Activated CD4-positive, alpha-beta T cell treated with anti-CD3 and anti-CD28 coated beads, Interleukin-2, amount 10 ng/mL, durations not matched to agents 24 days and 14 days (primary cell): ENCODE data around the gene PTGDR2. TPM values are rescaled to one million over a fixed set of nuclear protein-coding genes. Genes with fewer than 3 reads are reported as not detected.

ENCODE experiments used
- DNase-seq: peaks from one replicate; pipeline ENCODE4 v3.0.0; 2022
- H3K27ac Mint-ChIP-seq: one replicate; pipeline ENCODE4 v1.8.0; 2022; ENCODE audit warnings: mild to moderate bottlenecking, mixed read lengths
- H3K27me3 Mint-ChIP-seq: one replicate; pipeline ENCODE4 v1.8.0; 2022; ENCODE audit warnings: mixed read lengths
- H3K36me3 Mint-ChIP-seq: one replicate; pipeline ENCODE4 v1.8.0; 2022; ENCODE audit warnings: low read depth, mild to moderate bottlenecking, mixed read lengths
- H3K4me1 Mint-ChIP-seq: one replicate; pipeline ENCODE4 v1.8.0; 2021; ENCODE audit warnings: mixed read lengths
- H3K4me3 Mint-ChIP-seq: one replicate; pipeline ENCODE4 v1.8.0; 2022; ENCODE audit warnings: mild to moderate bottlenecking, moderate library complexity, mixed read lengths
- H3K9me3 Mint-ChIP-seq: one replicate; pipeline ENCODE4 v1.8.0; 2021; ENCODE audit warnings: mixed read lengths
- intact Hi-C: fragments of 100-400 bp; cut with micrococcal nuclease; formaldehyde crosslinking; loops from one replicate; pipeline ENCODE4 v1.15.1; 2023
- total RNA-seq: library from RNA; stranded (reverse); gene quantifications from 2 replicates; pipeline ENCODE4 v1.2.3, GENCODE V29; 2022

The PTGDR2 gene
- total RNA-seq, 1 donor from 2014 or later: 0.14 TPM

DNA sequence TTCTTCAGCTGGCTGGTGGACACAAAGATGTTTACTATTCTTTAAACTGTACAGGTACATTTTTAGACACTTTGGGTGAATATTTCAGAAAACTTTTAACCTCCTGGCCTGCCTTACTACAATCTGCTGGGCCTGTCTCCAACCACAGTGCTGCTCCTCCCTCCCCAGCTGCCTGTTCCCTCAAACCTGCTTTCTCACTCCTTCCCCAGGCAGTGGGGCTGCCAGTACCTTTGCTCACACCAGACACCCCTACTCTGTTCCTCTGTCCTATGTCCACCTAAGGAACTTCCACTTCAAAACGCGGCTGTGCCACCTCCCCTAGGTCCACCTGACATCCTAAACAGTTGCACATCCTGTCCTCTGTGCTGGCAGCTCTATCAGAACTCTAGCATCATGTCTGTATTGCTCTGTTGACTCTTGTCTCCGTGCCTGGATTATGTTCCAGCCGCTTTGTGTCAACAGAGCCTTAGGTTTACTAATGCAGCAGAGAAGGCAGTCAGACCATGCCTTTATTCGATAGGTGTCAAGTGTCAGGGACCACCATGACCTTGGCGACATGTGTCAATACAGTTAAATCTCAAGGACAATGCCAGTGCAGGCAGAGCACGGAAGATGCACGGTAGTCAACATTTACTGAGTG is 25.0 kb upstream of the PTGDR2 start:
- Mint-ChIP-seq H3K27me3 (no peaks in the 10 kb centered on the region), H3K4me1 (peaks cover 6% of the 10 kb centered on the region)

DNA sequence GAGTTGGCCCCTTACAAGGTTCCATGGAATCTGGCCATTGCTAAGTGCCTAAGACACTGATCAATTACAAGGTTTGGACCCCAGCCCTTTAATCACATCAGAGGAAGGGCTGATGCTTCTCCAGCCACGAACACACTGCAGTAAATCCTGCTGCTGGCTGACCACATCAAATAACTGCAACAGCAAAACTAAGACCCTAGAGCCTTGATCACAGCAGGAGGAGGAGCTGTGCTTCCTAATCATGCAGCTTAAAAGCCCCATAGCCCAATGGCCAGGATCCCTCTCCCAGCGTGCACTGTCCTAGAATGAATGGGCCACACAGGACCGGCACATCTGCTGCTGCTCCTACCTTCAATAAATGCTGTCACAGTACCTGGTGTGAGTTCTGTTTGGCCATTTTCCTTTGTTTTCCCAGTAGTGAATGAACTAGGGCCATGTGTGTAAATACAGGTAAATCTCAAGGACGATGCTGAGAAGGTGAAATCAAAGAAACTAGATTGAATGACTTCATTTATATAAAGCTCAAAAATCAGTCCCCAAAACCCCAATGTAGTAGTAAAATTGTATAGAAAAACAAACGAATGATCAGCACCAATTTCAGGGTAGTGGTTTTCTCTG is 24.3 kb upstream of the PTGDR2 start:
- Mint-ChIP-seq H3K27me3 (no peaks in the 10 kb centered on the region), H3K9me3 (no peaks in the 10 kb centered on the region), H3K4me3 (no peak overlapping the region), H3K4me1 (peaks cover 6% of the 10 kb centered on the region), H3K36me3 (peaks cover 26% of the 10 kb centered on the region), H3K27ac (no peak overlapping the region)
- no peak for DNase-seq
- intact Hi-C loops: no loop called here

More for the DNA sequence above, 25.0 kb upstream of the PTGDR2 start:
- Mint-ChIP-seq H3K36me3 (peaks cover 28% of the 10 kb centered on the region), H3K9me3 (no peaks in the 10 kb centered on the region), H3K4me3 (no peak overlapping the region), H3K27ac (peak overlapping the region; percentile 64)
- intact Hi-C loops: no loop called here
- DNase-seq: no peak

DNA sequence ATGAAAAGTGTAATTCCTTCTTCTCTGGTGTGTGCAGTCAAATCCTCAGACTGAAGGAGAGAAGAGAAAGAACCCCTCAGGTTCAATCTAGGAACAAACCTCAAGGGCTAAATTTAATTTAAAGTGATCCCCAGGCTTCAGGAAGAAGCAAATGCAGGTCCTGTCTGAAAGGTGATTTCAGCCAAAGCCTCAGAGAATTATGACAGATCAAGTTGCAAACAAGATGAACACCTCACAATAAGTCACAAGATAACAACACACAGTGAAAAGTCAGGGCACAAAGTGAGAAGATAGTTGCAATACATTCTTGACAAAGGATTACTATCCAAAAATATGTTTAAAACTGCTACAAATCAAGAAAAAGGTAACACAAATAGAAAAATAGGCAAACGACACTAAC is 23.4 kb upstream of the PTGDR2 start:
- Mint-ChIP-seq H3K9me3 (no peaks in the 10 kb centered on the region), H3K4me1 (peaks cover 6% of the 10 kb centered on the region), H3K27me3 (no peaks in the 10 kb centered on the region), H3K27ac (no peak overlapping the region), H3K36me3 (peaks cover 20% of the 10 kb centered on the region), H3K4me3 (no peak overlapping the region)
- intact Hi-C loops: no loop called here
- no peak for DNase-seq

DNA sequence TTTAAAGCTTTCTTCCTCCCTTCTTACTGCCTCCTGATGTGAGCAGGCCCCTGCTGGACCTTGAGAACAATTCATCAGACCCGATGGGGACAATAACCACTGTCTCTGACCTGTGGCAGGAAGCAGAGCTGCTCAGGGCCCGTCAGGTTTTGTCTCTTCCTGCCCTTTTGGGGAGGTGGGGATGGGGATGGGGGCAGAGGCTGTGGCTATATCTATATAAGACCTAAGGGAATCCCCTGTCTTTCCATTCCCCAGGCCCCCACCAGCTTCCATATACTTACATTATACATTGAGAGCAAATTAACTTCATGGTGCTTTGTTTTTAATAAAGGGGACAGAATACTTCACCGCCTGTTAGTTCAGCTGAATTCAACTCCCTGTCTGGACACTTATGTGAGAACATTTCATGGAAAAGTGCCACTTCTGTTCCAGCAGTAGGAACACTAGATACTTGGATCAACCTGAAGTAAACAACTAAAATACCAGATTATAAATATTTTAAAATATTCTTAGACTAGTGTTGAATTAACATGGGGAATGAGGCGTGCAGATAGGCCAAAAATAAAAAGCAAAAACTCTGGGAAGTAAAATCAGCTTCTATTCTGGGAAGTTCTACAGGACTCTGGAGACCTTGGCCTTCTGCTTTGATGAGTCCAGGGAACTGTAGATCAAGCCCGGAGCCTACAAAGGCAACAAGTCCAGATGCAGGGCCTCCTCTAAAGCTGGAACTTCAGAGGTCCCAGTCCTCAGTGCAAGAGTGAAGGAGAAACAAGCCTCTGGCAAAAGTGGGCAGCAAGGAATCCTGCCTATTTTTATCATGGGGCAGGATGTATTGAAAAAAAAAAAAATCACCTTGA is 22.7 kb upstream of the PTGDR2 start:
- H3K27me3 Mint-ChIP-seq: no peaks in the 10 kb centered on the region
- no peak overlapping the region for H3K27ac Mint-ChIP-seq
- H3K4me1 Mint-ChIP-seq: peaks cover 6% of the 10 kb centered on the region
- H3K36me3 Mint-ChIP-seq: peaks cover 15% of the 10 kb centered on the region
- H3K4me3 Mint-ChIP-seq: no peak overlapping the region
- DNase-seq: no peak
- no peaks in the 10 kb centered on the region for H3K9me3 Mint-ChIP-seq
- intact Hi-C loops: no loop called here

DNA sequence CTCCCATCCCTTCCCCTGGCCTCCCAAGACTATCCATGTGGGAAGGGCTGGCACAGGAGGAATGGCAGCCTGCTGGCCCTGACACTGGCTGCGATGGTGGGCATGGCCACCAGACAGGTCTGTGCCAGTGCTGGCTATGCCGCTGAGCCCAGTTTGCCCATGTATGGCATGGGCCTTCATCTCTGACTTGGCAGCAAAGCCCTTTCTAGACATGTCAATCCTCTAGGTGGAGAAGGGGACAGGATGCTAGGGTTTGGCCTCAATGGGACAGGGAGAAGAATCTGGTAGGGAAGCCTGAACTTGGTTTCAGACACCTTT is 20.4 kb upstream of the PTGDR2 start:
- H3K4me3 Mint-ChIP-seq: no peak overlapping the region
- H3K4me1 Mint-ChIP-seq: peaks cover 10% of the 10 kb centered on the region
- H3K27ac Mint-ChIP-seq: no peak overlapping the region
- peaks cover 8% of the 10 kb centered on the region for H3K36me3 Mint-ChIP-seq
- H3K27me3 Mint-ChIP-seq: no peaks in the 10 kb centered on the region
- intact Hi-C loops: no loop called here
- DNase-seq: no peak
- no peaks in the 10 kb centered on the region for H3K9me3 Mint-ChIP-seq

DNA sequence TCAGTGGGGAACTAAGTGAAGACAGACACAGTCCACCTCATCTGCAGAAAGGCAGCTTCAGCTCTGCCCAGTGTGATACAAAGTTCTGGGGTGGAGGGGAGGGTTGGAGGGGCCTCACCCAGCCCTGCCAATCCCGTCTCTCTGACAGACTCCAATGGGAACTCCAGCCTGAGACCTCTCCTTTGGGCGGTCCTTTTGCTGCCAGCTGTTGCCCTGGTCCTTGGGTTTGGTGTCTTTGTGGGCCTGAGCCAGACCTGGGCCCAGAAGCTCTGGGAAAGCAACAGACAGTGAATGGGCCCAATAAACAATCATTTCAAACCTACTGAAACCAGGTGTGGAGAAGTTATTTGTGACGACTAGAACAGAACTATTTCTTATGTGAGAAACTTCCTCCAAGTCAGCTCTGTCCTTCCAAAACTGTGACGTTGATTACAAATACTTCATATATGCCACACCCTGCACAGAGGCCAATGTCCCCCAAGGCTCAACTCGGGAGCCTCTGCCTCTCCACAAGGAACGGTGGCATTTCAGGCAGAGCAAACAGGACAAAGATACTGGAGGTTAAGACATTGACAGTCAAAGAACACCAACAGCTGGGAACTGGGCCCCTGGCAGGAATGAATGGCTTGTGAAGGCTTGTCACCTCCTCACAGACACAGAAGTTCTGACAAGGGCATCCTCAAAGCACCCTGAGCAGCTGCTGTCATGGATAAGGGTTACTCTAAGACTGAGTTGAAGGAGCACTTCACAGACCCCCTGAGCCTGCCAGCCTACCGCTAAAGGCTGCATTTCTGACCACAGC is 19.8 kb upstream of the PTGDR2 start:
- Mint-ChIP-seq H3K27me3 (no peaks in the 10 kb centered on the region), H3K4me3 (no peak overlapping the region), H3K4me1 (peaks cover 10% of the 10 kb centered on the region), H3K9me3 (no peaks in the 10 kb centered on the region), H3K36me3 (peaks cover 2% of the 10 kb centered on the region), H3K27ac (no peak overlapping the region)
- DNase-seq: no peak
- intact Hi-C loops: no loop called here

DNA sequence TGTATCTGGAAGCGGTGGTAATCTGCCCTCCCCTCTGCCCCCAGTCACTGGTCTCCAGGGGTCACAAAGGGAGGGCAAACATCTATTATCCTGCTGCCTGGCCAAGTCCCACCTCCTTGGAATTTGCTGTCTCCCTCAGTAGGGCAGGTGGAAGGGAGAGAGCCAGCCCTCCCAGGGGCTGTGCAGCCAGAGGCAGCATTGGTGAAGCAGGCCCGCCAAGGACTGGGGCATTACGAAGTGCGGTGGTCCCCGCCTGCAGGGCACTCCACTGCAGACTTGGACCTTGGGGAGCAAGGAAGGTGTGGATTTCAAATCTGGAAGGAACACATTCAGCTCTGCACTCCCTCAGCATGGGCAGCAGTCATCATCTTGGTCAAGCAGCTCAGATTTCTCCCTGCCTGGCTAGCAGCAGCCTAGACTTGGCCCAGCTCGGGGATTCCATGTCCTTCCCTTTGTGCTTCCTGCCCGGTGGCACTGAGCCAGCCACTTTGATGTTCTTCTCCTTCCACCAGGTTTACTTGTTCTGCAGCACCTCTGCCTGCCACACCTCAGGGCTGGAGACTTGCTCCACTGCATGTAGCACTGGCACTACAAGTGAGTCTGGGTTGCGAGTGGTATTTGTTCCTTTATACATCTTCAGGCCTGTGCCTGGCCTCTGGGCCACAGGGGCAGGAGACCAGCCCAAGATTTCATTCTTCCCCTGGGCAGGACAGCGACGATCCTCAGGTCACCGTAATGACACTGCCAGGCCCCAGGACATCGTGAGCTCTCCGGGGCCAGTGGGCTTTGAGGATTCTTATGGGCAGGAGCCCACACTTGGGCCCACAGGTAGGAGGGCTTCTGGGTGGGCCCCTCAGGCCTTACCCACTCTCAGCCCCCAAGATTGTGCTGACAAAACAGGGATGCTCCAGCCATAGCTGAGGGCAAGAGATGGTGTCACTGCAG is 18.9 kb upstream of the PTGDR2 start:
- no peak overlapping the region for H3K4me3 Mint-ChIP-seq
- peaks cover 2% of the 10 kb centered on the region for H3K36me3 Mint-ChIP-seq
- no peaks in the 10 kb centered on the region for H3K9me3 Mint-ChIP-seq
- H3K4me1 Mint-ChIP-seq: peaks cover 10% of the 10 kb centered on the region
- intact Hi-C loops: no loop called here
- no peak overlapping the region for H3K27ac Mint-ChIP-seq
- no peaks in the 10 kb centered on the region for H3K27me3 Mint-ChIP-seq
- DNase-seq: no peak

DNA sequence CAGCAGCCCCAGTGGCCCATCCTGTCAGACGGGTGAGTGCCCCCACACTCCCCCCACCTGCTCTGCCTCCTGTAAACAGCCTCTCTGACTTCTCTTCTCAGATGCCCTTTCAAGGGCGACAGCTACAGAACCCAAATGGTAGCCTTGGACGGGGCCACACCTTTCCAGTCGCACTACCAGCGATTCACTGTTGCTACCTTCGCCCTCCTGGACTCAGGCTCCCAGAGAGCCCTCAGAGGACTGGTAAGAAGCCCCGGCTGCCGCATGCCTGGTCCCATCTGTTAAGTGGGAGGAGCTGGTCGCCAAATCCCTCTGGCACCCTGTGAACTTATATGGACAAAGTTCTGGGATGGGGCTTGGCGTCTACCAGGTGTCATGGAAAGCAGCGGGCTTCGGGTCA is 17.8 kb upstream of the PTGDR2 start:
- Mint-ChIP-seq H3K4me3 (no peak overlapping the region), H3K36me3 (peaks cover 2% of the 10 kb centered on the region), H3K9me3 (no peaks in the 10 kb centered on the region), H3K27me3 (no peaks in the 10 kb centered on the region), H3K4me1 (peaks cover 17% of the 10 kb centered on the region), H3K27ac (no peak overlapping the region)
- no peak for DNase-seq
- intact Hi-C loops: no loop called here

DNA sequence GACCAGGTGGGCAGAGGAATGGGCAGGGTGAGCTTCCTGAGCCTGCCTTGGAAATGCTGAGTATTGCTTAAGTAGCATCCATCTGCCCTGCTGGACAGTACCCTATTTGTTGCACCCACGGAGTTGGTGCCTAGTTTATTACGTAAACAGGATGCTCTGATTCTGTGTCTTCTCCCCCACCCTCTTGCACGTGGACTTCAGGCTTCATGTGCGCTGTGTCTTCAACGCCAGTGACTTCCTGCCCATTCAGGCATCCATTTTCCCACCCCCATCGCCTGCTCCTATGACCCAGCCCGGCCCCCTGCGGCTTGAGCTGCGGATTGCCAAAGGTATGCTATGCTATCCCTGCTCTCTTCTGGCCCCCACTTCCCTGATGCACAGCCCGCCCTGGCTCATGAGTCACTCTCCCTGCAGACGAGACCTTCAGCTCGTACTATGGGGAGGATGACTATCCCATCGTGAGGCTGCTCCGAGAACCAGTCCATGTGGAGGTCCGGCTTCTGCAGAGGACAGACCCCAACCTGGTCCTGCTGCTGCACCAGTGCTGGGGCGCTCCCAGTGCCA is 17.3 kb upstream of the PTGDR2 start:
- DNase-seq: no peak
- no peak overlapping the region for H3K4me3 Mint-ChIP-seq
- no peaks in the 10 kb centered on the region for H3K9me3 Mint-ChIP-seq
- intact Hi-C loops: no loop called here
- no peaks in the 10 kb centered on the region for H3K27me3 Mint-ChIP-seq
- H3K27ac Mint-ChIP-seq: no peak overlapping the region
- no peaks in the 10 kb centered on the region for H3K36me3 Mint-ChIP-seq
- H3K4me1 Mint-ChIP-seq: peaks cover 19% of the 10 kb centered on the region

DNA sequence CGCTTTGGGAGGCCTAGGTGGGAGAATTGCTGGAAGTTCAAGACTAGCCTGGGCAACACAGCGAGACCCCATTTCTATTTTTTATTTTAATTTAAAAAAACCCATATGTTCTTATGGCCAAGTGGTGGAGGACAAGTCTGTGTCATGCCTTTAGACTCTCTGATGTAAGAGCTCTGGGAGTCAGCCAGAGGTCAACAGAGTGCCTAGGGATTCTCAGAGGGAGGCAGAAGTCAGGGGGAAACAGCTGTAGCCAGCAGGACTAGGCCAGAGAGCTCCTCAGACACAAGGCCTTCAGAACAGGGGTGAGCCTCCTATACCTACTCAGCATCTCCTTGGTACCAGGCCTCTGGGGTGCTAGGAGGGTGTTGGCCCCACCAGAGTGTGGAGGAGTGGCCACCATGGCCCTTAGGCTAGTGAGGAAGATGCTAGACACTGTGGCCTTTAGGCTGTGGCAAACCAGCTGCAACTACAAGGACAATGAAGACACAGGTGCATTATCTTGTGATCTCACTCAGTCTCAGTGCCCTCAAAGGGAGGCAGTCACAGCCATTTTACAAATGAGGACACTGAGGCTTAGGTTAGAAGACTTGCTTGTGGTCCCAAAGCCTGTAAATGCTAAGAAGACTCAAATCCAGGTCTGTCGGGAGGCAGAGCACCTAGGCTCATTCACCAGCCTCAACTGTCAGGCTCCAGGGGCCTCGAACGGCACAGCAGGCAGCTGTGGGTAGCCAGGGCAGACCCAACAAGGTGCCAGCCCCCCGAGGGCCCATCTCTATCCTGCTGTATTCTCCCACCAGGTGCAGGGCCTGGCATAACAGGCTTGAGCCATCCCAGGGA is 16.6 kb upstream of the PTGDR2 start:
- no peak overlapping the region for H3K4me3 Mint-ChIP-seq
- H3K4me1 Mint-ChIP-seq: peaks cover 19% of the 10 kb centered on the region
- no peak overlapping the region for H3K27ac Mint-ChIP-seq

DNA sequence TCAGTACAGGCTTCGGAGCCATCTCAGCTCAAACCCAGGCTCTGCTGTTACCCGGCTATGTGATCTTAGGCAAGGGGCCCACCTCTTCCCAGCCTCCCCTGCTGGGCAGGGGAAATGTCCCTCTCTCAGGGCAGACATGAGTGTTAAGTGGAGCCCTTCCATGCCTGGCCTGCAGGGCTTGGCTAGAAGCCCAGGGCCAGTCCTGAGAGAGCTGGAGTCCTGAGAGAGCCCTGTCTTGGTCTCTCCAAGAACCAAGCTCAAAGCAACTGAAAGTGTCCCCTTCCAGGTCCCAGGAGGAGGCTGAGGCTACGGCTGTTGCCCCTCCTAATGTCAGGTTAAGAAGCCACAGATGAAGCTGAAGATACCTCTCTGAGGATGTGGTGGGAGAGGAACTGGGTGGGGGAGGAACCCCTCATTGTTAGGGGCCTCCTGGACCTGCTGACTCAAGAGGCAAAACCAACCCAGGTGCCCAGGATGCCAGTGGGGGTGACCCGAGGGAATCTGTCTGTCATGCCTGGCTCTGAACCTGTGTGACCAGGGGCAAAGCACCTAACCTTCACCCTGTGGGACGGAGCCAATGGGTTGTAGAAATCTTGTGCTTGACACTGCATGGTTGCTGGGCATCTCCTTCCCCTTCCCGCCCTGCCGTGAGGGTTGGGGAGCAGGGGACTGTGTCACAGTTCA is 15.8 kb upstream of the PTGDR2 start:
- H3K9me3 Mint-ChIP-seq: no peaks in the 10 kb centered on the region
- H3K4me3 Mint-ChIP-seq: no peak overlapping the region
- intact Hi-C loops: no loop called here
- peaks cover 19% of the 10 kb centered on the region for H3K4me1 Mint-ChIP-seq
- no peak overlapping the region for H3K27ac Mint-ChIP-seq
- H3K36me3 Mint-ChIP-seq: no peaks in the 10 kb centered on the region
- no peaks in the 10 kb centered on the region for H3K27me3 Mint-ChIP-seq
- no peak for DNase-seq

More for the DNA sequence above, 16.6 kb upstream of the PTGDR2 start:
- no peaks in the 10 kb centered on the region for H3K9me3 Mint-ChIP-seq
- DNase-seq: no peak
- intact Hi-C loops: no loop called here
- H3K36me3 Mint-ChIP-seq: no peaks in the 10 kb centered on the region
- no peaks in the 10 kb centered on the region for H3K27me3 Mint-ChIP-seq
